ENCODE data around the gene CTRB1. TPM values are rescaled to one million over a fixed set of nuclear protein-coding genes. Genes with fewer than 3 reads are reported as not detected.
A peak's percentile ranks its signal among the peaks of the same experiment; 100 is the strongest.
"Not testable (repeated sequence)": the region's sequence is repeated elsewhere in the genome, so short reads cannot be mapped to it uniquely, and the experiment has no call there.

The CTRB1 gene
- total RNA-seq, 1 donor from 2014 or later: not detected

GRCh38 chr16:75238853-75239541, 20.2 kb downstream of the CTRB1 start:
- Histone ChIP-seq H3K36me3 (peaks cover 0 to 32% of the 10 kb centered on the region in 2 donors), H3K4me3 (peak overlapping the region in 1 of 2 donors; percentile 40), H3K27ac (peak overlapping the region; percentile 85), H3K4me1 (peaks cover 57% of the 10 kb centered on the region), H3K9me3 (no peaks in the 10 kb centered on the region), H3K27me3 (no peaks in the 10 kb centered on the region)
- intact Hi-C loops (cut with DNase I): loop anchor here (5.0 kb wide), 1 partner anchor 148 kb away; no protein-coding TSS in a partner anchor
- DNase-seq (ENCODE audit: extremely low spot score in 2 of 2): no peak
- TF ChIP-seq CTCF (IDR thresholded peaks at IDR 0.05): peak in 1 of 3 experiments; percentile 25
- TF ChIP-seq POLR2AphosphoS5 (IDR thresholded peaks at IDR 0.05; ENCODE audit: insufficient read depth in 1 of 2, low read depth in 1 of 2): peak in 1 of 2 donors; percentile 44
- TF ChIP-seq POLR2A (IDR thresholded peaks at IDR 0.05): no peak

- Histone ChIP-seq H3K36me3 (peaks cover 0 to 26% of the 10 kb centered on the region in 2 donors), H3K4me1 (peaks cover 57% of the 10 kb centered on the region), H3K9me3 (no peaks in the 10 kb centered on the region), H3K4me3 (no peak overlapping the region), H3K27me3 (no peaks in the 10 kb centered on the region), H3K27ac (peak overlapping the region; percentile 85)
- no peak for DNase-seq (ENCODE audit: extremely low spot score in 2 of 2)
- intact Hi-C loops (cut with DNase I): loop anchor here (5.0 kb wide), 1 partner anchor 148 kb away; no protein-coding TSS in a partner anchor
- no peak for TF ChIP-seq POLR2A (IDR thresholded peaks at IDR 0.05)
- no peak for TF ChIP-seq POLR2AphosphoS5 (IDR thresholded peaks at IDR 0.05; ENCODE audit: insufficient read depth in 1 of 2, low read depth in 1 of 2)
- TF ChIP-seq CTCF (IDR thresholded peaks at IDR 0.05): no peak
These were observed 20.8 kb downstream of the CTRB1 start for GRCh38 chr16:75239542-75240122.

- H3K27ac ChIP-seq; intact Hi-C loops (cut with DNase I); H3K4me3 ChIP-seq; H3K27me3 ChIP-seq; H3K9me3 ChIP-seq; DNase-seq (ENCODE audit: extremely low spot score in 2 of 2): not testable (repeated sequence)
- H3K36me3 ChIP-seq: peaks cover 0 to 16% of the 10 kb centered on the region in 2 donors
- peaks cover 64% of the 10 kb centered on the region for H3K4me1 ChIP-seq
These were observed 21.8 kb downstream of the CTRB1 start for GRCh38 chr16:75240633-75241032.

GRCh38 chr16:75241412-75241811, 22.6 kb downstream of the CTRB1 start:
- no peak for TF ChIP-seq CTCF (IDR thresholded peaks at IDR 0.05)
- TF ChIP-seq POLR2AphosphoS5 (IDR thresholded peaks at IDR 0.05; ENCODE audit: insufficient read depth in 1 of 2, low read depth in 1 of 2): no peak
- no peak for TF ChIP-seq POLR2A (IDR thresholded peaks at IDR 0.05)
- no peaks in the 10 kb centered on the region for H3K27me3 ChIP-seq
- H3K9me3 ChIP-seq: no peaks in the 10 kb centered on the region
- intact Hi-C loops (cut with DNase I): no loop called here
- H3K36me3 ChIP-seq: peaks cover 0 to 16% of the 10 kb centered on the region in 2 donors
- H3K4me3 ChIP-seq: no peak overlapping the region
- peak overlapping the region; percentile 58 for H3K27ac ChIP-seq
- H3K4me1 ChIP-seq: peaks cover 71% of the 10 kb centered on the region
- no peak for DNase-seq (ENCODE audit: extremely low spot score in 2 of 2)

GRCh38 chr16:75241955-75242354, 23.2 kb downstream of the CTRB1 start:
- H3K9me3 ChIP-seq: no peaks in the 10 kb centered on the region
- H3K27ac ChIP-seq: peak overlapping the region; percentile 58
- TF ChIP-seq POLR2AphosphoS5 (IDR thresholded peaks at IDR 0.05; ENCODE audit: insufficient read depth in 1 of 2, low read depth in 1 of 2) (no peak), CTCF (IDR thresholded peaks at IDR 0.05) (no peak), POLR2A (IDR thresholded peaks at IDR 0.05) (no peak)
- H3K27me3 ChIP-seq: no peaks in the 10 kb centered on the region
- DNase-seq (ENCODE audit: extremely low spot score in 2 of 2): no peak
- H3K4me1 ChIP-seq: peaks cover 75% of the 10 kb centered on the region
- peaks cover 0 to 16% of the 10 kb centered on the region in 2 donors for H3K36me3 ChIP-seq
- H3K4me3 ChIP-seq: no peak overlapping the region
- intact Hi-C loops (cut with DNase I): no loop called here

- Histone ChIP-seq H3K36me3 (peaks cover 0 to 16% of the 10 kb centered on the region in 2 donors), H3K27ac (peak overlapping the region; percentile 58), H3K4me1 (peaks cover 75% of the 10 kb centered on the region)
- intact Hi-C loops (cut with DNase I); DNase-seq (ENCODE audit: extremely low spot score in 2 of 2); H3K9me3 ChIP-seq; H3K27me3 ChIP-seq; H3K4me3 ChIP-seq: not testable (repeated sequence)
These were observed 23.8 kb downstream of the CTRB1 start for GRCh38 chr16:75242436-75243078.
